ENCODE measurements around the gene PSMG1.

DNA sequence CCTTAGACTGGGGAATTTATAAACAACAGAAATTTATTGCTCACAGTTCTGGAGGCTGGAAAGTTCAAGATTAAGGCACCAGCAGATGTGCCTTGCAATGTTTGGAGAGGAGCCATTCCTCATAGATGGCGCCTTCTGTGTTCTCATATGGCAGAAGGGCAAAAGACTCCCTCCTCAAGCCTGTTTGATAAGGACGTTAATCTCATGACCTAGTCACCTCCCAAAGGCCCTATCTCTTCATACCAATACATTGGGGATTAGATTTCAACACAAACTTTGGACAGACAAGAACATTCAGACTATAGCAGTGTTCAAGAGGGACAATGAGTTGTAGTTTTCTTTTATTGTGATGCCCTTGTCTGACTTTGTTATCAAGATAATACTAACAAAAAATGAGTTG, 34.3 kb downstream of the PSMG1 start:
- TF ChIP-seq, protein P1, sequence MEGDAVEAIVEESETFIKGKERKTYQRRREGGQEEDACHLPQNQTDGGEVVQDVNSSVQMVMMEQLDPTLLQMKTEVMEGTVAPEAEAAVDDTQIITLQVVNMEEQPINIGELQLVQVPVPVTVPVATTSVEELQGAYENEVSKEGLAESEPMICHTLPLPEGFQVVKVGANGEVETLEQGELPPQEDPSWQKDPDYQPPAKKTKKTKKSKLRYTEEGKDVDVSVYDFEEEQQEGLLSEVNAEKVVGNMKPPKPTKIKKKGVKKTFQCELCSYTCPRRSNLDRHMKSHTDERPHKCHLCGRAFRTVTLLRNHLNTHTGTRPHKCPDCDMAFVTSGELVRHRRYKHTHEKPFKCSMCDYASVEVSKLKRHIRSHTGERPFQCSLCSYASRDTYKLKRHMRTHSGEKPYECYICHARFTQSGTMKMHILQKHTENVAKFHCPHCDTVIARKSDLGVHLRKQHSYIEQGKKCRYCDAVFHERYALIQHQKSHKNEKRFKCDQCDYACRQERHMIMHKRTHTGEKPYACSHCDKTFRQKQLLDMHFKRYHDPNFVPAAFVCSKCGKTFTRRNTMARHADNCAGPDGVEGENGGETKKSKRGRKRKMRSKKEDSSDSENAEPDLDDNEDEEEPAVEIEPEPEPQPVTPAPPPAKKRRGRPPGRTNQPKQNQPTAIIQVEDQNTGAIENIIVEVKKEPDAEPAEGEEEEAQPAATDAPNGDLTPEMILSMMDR (IDR thresholded peaks at IDR 0.05; ENCODE audit: poor library complexity) = no peak
- no peak for TF ChIP-seq EZH2 (IDR thresholded peaks at IDR 0.05; ENCODE audit: borderline replicate concordance)

All from hepatocyte (in vitro differentiated cells).